ENCODE data around the gene WDTC1. TPM values are rescaled to one million over a fixed set of nuclear protein-coding genes. Genes with fewer than 3 reads are reported as not detected.

WDTC1 gene
- total RNA-seq, 6 experiments from 2014 or later, result 26.2 to 30.3 (median 28.0) TPM

- H3K27me3 Mint-ChIP-seq (ENCODE audit: insufficient read depth), result peaks cover 1% of the 10 kb centered on the region
- no peaks in the 10 kb centered on the region for H3K9me3 Mint-ChIP-seq
- H3K4me1 Mint-ChIP-seq (ENCODE audit: low read depth), result peaks cover 44% of the 10 kb centered on the region
Observed at GRCh38 chr1:27302612-27303011, 68.2 kb downstream of the WDTC1 start.

GRCh38 chr1:27303509-27303908 is 69.1 kb downstream of the WDTC1 start:
- DNase-seq, result no peak
- no peak for TF ChIP-seq CTCF (IDR thresholded peaks at IDR 0.05)
- Mint-ChIP-seq H3K27ac (no peak overlapping the region), H3K4me3 (no peak overlapping the region), H3K36me3 (ENCODE audit: low read depth) (no peaks in the 10 kb centered on the region), H3K4me1 (ENCODE audit: low read depth) (peaks cover 39% of the 10 kb centered on the region), H3K27me3 (ENCODE audit: insufficient read depth) (peaks cover 1% of the 10 kb centered on the region), H3K9me3 (no peaks in the 10 kb centered on the region)

More at GRCh38 chr1:27302612-27303011, 68.2 kb downstream of the WDTC1 start:
- H3K27ac Mint-ChIP-seq, result no peak overlapping the region
- no peaks in the 10 kb centered on the region for H3K36me3 Mint-ChIP-seq (ENCODE audit: low read depth)
- no peak overlapping the region for H3K4me3 Mint-ChIP-seq
- no peak for TF ChIP-seq CTCF (IDR thresholded peaks at IDR 0.05)
- no peak for DNase-seq

- H3K36me3 Mint-ChIP-seq (ENCODE audit: low read depth), result no peaks in the 10 kb centered on the region
- H3K27ac Mint-ChIP-seq, result no peak overlapping the region
- no peaks in the 10 kb centered on the region for H3K9me3 Mint-ChIP-seq
- no peak overlapping the region for H3K4me3 Mint-ChIP-seq
- H3K27me3 Mint-ChIP-seq (ENCODE audit: insufficient read depth), result no peaks in the 10 kb centered on the region; the same call in none of the 2 replicates
- DNase-seq, result no peak
- peaks cover 13% of the 10 kb centered on the region for H3K4me1 Mint-ChIP-seq (ENCODE audit: low read depth)
- no peak for TF ChIP-seq CTCF (IDR thresholded peaks at IDR 0.05)
Observed at GRCh38 chr1:27306071-27306470, 71.6 kb downstream of the WDTC1 start.

- Mint-ChIP-seq H3K36me3 (ENCODE audit: low read depth) (no peaks in the 10 kb centered on the region), H3K4me1 (ENCODE audit: low read depth) (peaks cover 2% of the 10 kb centered on the region; the same call in 1 of the 2 replicates), H3K4me3 (no peak overlapping the region), H3K27ac (no peak overlapping the region), H3K9me3 (no peaks in the 10 kb centered on the region), H3K27me3 (ENCODE audit: insufficient read depth) (no peaks in the 10 kb centered on the region; the same call in 1 of the 2 replicates)
- no peak for DNase-seq
- peak; percentile 26; the same call in 1 of the 2 replicates for TF ChIP-seq CTCF (IDR thresholded peaks at IDR 0.05)
Observed at GRCh38 chr1:27306892-27307761, 72.7 kb downstream of the WDTC1 start.

DNA sequence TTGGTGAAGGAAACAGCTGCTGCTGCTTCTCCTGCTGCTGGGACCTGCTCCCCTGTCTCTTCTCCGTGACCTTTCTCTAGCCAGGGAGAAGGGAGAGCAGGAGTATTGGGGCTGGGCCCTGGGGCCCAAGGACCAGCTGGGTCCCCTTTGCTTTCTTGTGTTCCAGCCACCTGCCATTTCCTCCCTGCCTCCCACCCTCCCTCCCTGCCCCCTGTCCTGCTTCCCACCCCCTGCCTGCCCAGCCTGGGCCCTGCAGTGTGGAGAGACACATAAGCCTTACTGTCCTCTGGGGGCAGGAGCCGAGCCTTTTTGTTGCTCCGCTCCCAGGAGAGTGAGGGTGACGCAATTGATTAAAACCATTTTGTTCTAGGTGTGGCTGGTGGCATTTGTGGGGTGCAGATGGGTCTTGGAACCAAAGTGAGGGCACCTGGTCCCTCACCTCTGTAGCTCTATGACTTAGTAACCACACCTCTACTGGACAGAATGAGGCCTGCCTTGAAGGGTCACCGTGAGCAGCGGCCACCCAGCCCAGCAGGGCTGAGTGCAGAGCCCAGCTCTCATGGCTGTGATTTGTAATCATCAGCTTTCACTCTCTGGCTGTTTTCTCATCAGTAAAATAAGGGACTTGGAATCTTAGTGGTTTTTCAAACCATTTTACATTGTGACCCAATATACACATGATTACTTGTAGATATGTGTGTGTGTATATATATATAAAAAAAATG is 73.6 kb downstream of the WDTC1 start:
- TF ChIP-seq CTCF (IDR thresholded peaks at IDR 0.05), result no peak
- Mint-ChIP-seq H3K4me3 (no peak overlapping the region), H3K9me3 (no peaks in the 10 kb centered on the region), H3K27me3 (ENCODE audit: insufficient read depth) (no peaks in the 10 kb centered on the region; the same call in 1 of the 2 replicates), H3K4me1 (ENCODE audit: low read depth) (no peaks in the 10 kb centered on the region), H3K27ac (no peak overlapping the region), H3K36me3 (ENCODE audit: low read depth) (no peaks in the 10 kb centered on the region)
- no peak for DNase-seq
